Naive thymus-derived CD8-positive, alpha-beta T cell (primary cell): ENCODE results near the gene USB1. TPM values are rescaled to one million over a fixed set of nuclear protein-coding genes. Genes with fewer than 3 reads are reported as not detected.

Experiments
- ATAC-seq, 2 donors: fragments of 150-1000 bp; cut with Tn5 transposase in 1 of 2; sonication (Bioruptor Pico), chemical (Tn5 transposase) in 1 of 2; 1 replicate in 1 of 2; 2 replicates in 1 of 2; pipeline ENCODE4 v1.10.0; 2021; ENCODE audit warnings: mild to moderate bottlenecking in 2 of 2, moderate library complexity in 2 of 2
- POLR2A ChIA-PET: fragments of 350-600 bp; sonication (Branson Sonifier 250); formaldehyde crosslinking; loops from one replicate; lab custom pipeline; 2021; ENCODE audit warnings: antibody characterized with exemption; lab: Charles Lee
- DNase-seq, 10 donors: peaks; one replicate each; pipeline versions ENCODE4 v3.0.0 to v3.0.0-alpha.2; 2020 to 2022
- H3K27ac Mint-ChIP-seq, 10 donors: one replicate each; pipeline ENCODE4 v1.8.0; 2020 to 2022; ENCODE audit warnings: mild to moderate bottlenecking in 10 of 10, mixed read lengths in 10 of 10, moderate library complexity in 4 of 10, inconsistent platforms in 1 of 10
- H3K27me3 Mint-ChIP-seq, 5 donors: one replicate each; pipeline ENCODE4 v1.8.0; 2021 to 2022; ENCODE audit warnings: mixed read lengths in 5 of 5
- H3K36me3 Mint-ChIP-seq, 3 donors: one replicate each; pipeline ENCODE4 v1.8.0; 2020 to 2022; ENCODE audit warnings: mixed read lengths in 3 of 3, mild to moderate bottlenecking in 2 of 3, inconsistent platforms in 1 of 3
- H3K4me1 Mint-ChIP-seq, 4 donors: one replicate each; pipeline ENCODE4 v1.8.0; 2021 to 2022; ENCODE audit warnings: mixed read lengths in 4 of 4
- H3K4me3 Mint-ChIP-seq, 10 donors: one replicate each; pipeline ENCODE4 v1.8.0; 2020 to 2022; ENCODE audit warnings: mild to moderate bottlenecking in 10 of 10, mixed read lengths in 10 of 10, moderate library complexity in 6 of 10, inconsistent platforms in 1 of 10
- H3K9me3 Mint-ChIP-seq, 9 donors: one replicate each; pipeline ENCODE4 v1.8.0; 2020 to 2022; ENCODE audit warnings: mixed read lengths in 9 of 9, mild to moderate bottlenecking in 3 of 9, inconsistent platforms in 1 of 9, moderate library complexity in 1 of 9
- polyA plus RNA-seq, 3 donors: library from polyadenylated mRNA; unstranded; fragments of 300-500 nt; fragmentation: Illumina TruSeq; gene quantifications; one replicate each; pipeline ENCODE4 v1.2.3, GENCODE V29; 2021
- total RNA-seq, 8 experiments: library from RNA in 2 of 8; stranded (reverse) in 2 of 8; gene quantifications; one replicate each; pipeline ENCODE4 v1.2.3 and lab custom pipeline; 2021 to 2026

The USB1 gene
- total and polyA plus RNA-seq, 5 experiments from 2014 or later, result 30.2 to 36.4 (median 31.4) TPM

DNA sequence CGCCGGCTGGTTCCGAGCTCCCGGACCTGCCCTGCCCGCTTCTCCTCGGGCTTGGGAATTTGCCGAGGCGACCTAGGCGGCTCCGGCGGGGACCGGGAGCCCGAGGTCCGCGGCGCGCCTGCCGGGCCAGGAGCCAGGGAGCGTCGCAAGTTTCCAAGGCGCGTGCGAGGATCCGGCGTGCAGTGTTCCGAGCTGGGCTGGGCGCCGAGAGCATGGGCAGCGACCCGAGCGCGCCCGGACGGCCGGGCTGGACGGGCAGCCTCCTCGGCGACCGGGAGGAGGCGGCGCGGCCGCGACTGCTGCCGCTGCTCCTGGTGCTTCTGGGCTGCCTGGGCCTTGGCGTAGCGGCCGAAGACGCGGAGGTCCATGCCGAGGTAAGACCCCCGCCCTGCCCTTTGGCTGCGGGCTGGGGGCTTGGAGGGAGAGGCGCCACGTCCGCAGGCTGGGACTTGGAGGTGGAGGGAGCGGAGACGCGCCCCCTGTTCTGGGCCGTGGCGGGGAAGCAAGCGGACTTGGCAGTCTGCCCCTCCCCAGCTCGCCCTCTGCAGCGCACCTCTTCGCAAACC lies 25.0 kb downstream of the USB1 start:
- POLR2A ChIA-PET, result interaction anchor here (1.2 kb wide), 1 partner anchor 100 kb away, joined by 3 read pairs; no protein-coding TSS in a partner anchor
- Mint-ChIP-seq H3K4me1 (peaks cover 5 to 17% (median 13%) of the 10 kb centered on the region in 4 donors), H3K27me3 (peaks cover 0 to 15% (median 8%) of the 10 kb centered on the region in 5 donors), H3K9me3 (no peaks in the 10 kb centered on the region), H3K4me3 (peak overlapping the region in 9 of 10 donors; percentile 39 to 77 (median 62)), H3K36me3 (no peaks in the 10 kb centered on the region), H3K27ac (no peak overlapping the region)
- DNase-seq (peak in 3 of 10 donors; percentile 20 to 31 (median 25)), ATAC-seq (peak; percentile 29 to 34)

DNA sequence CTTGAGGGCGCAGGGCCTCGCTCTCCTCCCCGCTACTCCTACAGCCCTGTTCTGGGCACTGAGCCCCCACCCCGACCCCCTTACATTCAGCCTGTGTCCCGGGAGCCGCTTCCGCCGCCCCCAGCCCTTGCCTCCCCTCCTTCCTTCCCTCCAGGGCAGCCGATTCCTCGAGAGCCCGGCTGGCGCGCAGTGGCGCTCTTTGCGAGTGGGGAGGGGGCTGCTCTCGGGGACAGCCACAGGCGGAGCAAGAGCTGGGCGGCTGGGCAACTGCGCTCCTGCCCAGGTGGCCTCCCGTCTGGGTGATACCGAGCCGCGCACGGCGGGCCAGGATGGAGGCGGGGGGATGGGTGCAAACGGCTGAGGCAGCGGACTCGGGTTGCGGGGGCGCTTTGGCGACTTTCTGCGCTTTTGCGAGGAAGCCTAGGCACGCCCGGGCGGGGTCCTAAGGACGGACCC lies 25.5 kb downstream of the USB1 start:
- Mint-ChIP-seq H3K4me3 (peak overlapping the region in 9 of 10 donors; percentile 39 to 77 (median 62)), H3K9me3 (no peaks in the 10 kb centered on the region), H3K27ac (no peak overlapping the region), H3K27me3 (peaks cover 0 to 15% (median 8%) of the 10 kb centered on the region in 5 donors), H3K4me1 (peaks cover 5 to 17% (median 13%) of the 10 kb centered on the region in 4 donors), H3K36me3 (no peaks in the 10 kb centered on the region)
- ATAC-seq (no peak), DNase-seq (peak in 3 of 10 donors; percentile 6 to 64 (median 16))
- POLR2A ChIA-PET, result interaction anchor here (0.6 to 1.2 kb wide), 2 partner anchors 25 to 100 kb away, joined by 3 read pairs; no protein-coding TSS in a partner anchor

DNA sequence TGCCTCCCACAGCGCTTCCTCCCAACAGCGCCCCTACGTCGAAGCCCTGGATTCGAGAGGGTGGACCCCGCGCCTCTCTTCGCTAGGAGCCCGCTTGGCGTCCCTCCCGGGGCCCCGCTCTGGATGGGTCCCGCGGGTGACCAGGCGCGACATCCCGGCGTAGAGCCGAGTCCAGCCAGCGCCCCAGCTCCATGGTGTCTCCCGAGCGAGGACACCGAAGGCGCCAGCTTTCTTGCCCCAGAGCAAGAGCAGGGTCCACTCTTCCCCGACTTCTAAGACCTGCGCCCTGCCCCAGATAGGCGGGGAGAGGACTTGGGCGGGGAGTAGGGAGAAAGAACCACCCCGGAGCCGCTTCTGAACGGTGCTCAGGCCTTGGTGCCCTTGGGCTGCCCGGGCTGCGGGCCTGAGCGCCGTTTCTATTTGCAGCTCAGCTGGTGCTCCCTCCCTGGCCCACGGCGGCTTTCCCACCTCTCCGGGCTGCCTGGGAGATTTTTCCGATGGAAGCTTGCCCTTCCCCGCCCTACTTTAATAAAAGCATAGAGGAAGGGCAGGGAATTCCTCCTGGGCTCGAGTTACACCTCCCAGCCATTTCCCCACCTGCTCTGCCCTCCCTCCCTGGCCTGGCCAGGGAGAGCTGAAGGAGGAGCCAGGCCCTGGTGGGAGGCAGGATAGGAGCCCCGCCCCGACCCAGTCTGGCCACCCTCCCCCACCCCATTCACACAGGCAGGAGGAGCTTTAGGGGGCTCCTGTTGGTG lies 26.1 kb downstream of the USB1 start:
- DNase-seq (peak in 1 of 10 donors; percentile 50), ATAC-seq (no peak)
- peak overlapping the region in 5 of 10 donors; percentile 54 to 72 (median 64) for H3K4me3 Mint-ChIP-seq
- POLR2A ChIA-PET, result interaction anchor here (0.6 kb wide), 1 partner anchor 25 kb away, joined by 3 read pairs; no protein-coding TSS in a partner anchor
- H3K27ac Mint-ChIP-seq, result no peak overlapping the region
- no peaks in the 10 kb centered on the region for H3K9me3 Mint-ChIP-seq
- H3K4me1 Mint-ChIP-seq, result peaks cover 5 to 17% (median 13%) of the 10 kb centered on the region in 4 donors
- peaks cover 0 to 15% (median 8%) of the 10 kb centered on the region in 5 donors for H3K27me3 Mint-ChIP-seq
- no peaks in the 10 kb centered on the region for H3K36me3 Mint-ChIP-seq

DNA sequence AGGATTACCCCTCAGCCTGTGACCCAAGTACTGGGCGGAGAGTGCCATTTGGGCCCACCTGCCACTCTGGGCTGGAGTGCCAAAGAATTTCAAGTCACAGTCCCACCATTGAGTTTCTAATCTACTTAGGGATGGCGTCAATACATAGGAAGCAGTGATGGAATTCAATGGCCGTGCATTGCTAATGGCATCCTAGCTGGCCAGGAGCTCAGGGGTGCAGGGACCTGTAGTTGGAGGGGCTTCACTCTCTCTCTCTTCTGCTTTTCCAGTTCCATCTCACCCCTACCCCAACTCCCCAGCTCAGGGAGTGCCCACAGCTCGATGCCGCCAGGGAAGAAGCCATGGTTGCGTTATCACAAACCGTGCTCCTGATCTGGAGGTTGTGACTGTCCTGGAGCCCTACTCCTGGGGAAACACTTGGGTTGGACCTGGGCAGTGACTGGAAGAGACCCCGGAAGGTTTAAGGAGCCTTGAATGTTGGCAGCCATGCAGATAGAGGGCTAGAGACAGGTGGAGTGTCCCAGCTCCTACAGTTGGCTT lies 26.8 kb downstream of the USB1 start:
- H3K36me3 Mint-ChIP-seq, result no peaks in the 10 kb centered on the region
- ATAC-seq, result no peak
- H3K27me3 Mint-ChIP-seq, result peaks cover 0 to 15% (median 8%) of the 10 kb centered on the region in 5 donors
- no peaks in the 10 kb centered on the region for H3K9me3 Mint-ChIP-seq
- no peak overlapping the region for H3K27ac Mint-ChIP-seq
- H3K4me1 Mint-ChIP-seq, result peaks cover 5 to 17% (median 13%) of the 10 kb centered on the region in 4 donors
- no peak for DNase-seq
- POLR2A ChIA-PET, result no interaction called here
- peak overlapping the region in 9 of 10 donors; percentile 3 to 63 (median 48) for H3K4me3 Mint-ChIP-seq

DNA sequence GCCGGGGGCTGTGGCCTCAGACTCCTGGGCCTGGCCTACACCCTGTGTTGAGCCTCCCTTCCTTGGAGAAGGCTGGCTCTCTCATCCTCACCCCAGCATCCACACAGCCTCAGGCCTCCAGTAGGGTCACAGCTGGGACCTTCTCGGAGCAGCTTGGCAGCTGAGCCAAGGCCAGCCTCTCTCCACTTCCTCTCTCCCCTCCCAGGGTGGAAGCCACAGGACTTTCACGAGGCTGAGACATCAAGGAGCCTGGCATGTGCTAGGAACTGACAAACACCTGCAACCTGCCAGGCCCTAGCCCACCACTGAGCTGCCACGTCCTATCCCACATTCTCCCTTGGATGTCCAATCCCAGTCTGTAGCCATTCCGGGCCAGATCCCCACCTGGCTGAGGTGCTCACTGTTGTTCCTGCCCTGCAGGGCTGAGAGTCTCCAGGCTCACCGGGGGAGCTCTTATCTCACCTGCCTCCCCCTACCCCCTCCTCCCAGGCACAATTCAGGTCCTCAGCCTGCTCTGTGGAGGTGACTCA lies 27.4 kb downstream of the USB1 start:
- Mint-ChIP-seq H3K36me3 (no peaks in the 10 kb centered on the region), H3K27ac (peak overlapping the region in 1 of 10 donors; percentile 27), H3K4me3 (peak overlapping the region in 3 of 10 donors; percentile 18 to 48 (median 34)), H3K9me3 (no peaks in the 10 kb centered on the region), H3K27me3 (peaks cover 0 to 15% (median 8%) of the 10 kb centered on the region in 5 donors), H3K4me1 (peaks cover 5 to 16% (median 13%) of the 10 kb centered on the region in 4 donors)
- DNase-seq, result peak in 1 of 10 donors; percentile 58
- POLR2A ChIA-PET, result no interaction called here
- ATAC-seq, result no peak

DNA sequence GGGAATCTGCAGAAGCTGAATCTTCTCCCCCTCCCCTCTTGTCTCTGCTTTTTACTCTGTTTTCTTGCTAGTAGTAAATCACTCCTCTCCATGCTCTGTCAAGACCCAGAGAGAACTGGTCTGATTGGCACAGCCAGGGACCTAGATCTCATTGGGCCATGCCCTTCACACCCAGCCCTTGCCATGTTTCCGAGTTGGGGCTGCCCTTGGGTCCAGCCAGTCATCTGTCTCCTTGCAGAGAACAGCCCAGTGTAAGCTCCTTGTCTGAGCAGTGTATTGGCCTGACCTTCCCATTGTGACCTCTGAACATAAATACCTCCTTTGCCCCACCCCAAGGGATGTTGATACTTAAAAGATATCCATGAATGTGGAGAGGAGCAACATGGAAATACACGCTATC lies 28.2 kb downstream of the USB1 start:
- H3K4me1 Mint-ChIP-seq, result peaks cover 5 to 10% (median 9%) of the 10 kb centered on the region in 4 donors
- peak overlapping the region in 2 of 10 donors; percentile 0 to 15 for H3K4me3 Mint-ChIP-seq
- peaks cover 0 to 15% (median 8%) of the 10 kb centered on the region in 5 donors for H3K27me3 Mint-ChIP-seq
- no peaks in the 10 kb centered on the region for H3K9me3 Mint-ChIP-seq
- no peak overlapping the region for H3K27ac Mint-ChIP-seq
- no peaks in the 10 kb centered on the region for H3K36me3 Mint-ChIP-seq
- DNase-seq (no peak), ATAC-seq (no peak)
- POLR2A ChIA-PET, result no interaction called here

DNA sequence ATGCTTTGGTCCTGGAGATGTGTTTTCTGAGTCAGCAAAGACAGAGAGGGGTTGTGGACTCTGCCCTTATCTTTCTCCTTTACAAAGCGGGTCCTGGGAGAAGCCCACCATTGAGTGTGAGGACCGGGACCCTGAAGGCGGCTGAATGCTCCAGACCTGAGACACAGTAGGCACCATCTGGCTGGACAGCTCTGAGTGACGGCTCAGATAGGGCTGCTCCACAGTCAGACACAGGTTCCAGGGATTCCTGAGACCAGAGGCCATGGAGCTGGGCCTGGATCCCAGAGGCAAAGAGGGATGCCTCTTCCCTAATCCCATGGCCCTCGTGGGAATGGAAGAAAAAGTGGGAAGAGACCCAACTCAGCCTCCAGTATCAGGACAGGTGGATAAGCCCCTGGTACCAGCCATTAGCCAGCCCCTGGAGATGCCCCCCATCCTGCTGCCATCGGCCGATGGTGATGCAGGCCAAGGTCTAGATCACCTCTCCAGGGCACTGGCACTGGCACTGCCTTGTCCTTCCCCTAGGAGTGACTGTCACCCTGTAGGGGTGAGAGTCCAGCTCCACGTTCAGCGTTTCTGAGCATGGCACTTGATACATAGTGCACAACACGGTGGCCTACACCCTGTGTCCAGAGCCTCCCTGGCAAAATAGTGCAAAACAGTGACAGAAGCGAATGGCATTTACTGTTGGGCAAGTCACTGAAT lies 29.1 kb downstream of the USB1 start:
- peaks cover 0 to 13% (median 8%) of the 10 kb centered on the region in 5 donors for H3K27me3 Mint-ChIP-seq
- DNase-seq (no peak), ATAC-seq (no peak)
- no peak overlapping the region for H3K4me3 Mint-ChIP-seq
- POLR2A ChIA-PET, result no interaction called here
- H3K4me1 Mint-ChIP-seq, result peaks cover 0 to 2% (median 1%) of the 10 kb centered on the region in 4 donors
- H3K9me3 Mint-ChIP-seq, result no peaks in the 10 kb centered on the region
- H3K27ac Mint-ChIP-seq, result no peak overlapping the region
- H3K36me3 Mint-ChIP-seq, result no peaks in the 10 kb centered on the region

DNA sequence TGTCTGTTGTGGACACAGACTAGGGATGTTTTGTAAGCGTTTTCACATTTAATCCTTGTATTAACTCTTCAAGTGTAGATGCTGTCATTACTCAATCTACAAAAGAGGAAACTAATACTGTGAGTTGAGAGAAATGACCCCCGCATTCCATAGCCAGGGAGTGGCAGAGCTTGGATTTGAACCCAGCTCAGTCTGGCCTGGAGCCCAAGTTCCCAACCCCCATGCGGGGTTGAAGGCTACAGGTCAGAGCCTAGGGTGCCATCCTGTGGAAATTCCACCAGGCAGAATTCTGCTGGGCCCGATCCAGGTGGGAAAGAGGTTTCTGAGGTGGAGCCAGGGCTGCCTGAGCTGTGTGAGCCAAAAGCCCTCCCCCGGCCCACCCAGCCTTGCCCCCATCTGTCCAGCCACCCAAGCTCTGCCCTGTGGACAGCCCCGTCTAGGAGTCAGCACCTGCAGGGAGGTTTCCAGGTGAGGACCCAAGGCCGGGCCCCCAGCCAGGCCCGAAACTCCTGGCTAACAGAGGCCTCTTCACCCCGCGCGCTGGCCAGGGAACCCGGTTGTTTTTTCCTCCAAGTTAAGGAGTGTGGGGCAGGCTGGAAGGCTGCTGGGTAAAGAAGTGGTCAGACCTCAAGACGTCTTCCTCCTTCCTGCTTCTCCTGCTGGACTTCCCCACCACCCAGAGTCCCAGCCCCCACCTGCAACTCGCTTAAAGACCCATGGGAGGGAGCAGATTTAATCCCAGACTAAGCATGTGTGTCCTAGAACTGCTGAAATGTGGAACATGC lies 30.0 kb downstream of the USB1 start:
- no peaks in the 10 kb centered on the region for H3K36me3 Mint-ChIP-seq
- peaks cover 0 to 13% (median 8%) of the 10 kb centered on the region in 5 donors for H3K27me3 Mint-ChIP-seq
- no peak overlapping the region for H3K4me3 Mint-ChIP-seq
- H3K27ac Mint-ChIP-seq, result no peak overlapping the region
- H3K9me3 Mint-ChIP-seq, result no peaks in the 10 kb centered on the region
- peaks cover 0 to 2% (median 1%) of the 10 kb centered on the region in 4 donors for H3K4me1 Mint-ChIP-seq
- POLR2A ChIA-PET, result no interaction called here
- no peak for ATAC-seq
- DNase-seq, result no peak

DNA sequence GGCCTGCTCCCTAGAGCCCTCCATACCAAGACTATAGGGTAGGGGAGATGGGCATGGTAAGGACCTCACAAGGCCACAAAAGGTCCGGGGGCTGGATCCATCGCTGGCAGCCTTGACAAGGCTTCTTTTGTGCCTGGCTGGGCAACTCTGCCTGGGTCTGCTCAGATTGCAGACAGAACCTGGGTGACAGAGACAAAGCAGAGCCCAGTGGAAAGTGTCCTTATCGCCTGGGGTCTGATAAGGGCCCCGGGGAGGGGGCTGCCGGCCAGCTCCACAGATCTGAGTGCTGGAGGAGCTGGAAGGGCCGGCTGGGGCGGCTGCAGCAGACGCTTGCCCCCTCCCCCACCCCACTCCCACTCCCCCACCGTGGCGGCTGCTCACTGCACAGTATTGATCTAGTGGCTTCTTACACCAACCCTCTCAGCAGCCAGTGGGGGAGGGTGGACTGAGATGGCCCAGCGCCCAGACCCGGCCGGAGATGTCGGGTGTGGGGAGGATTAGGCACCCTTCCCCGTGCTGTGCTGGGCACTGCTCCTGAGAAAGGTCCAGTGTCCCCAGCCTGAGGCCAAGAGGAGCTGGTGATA lies 31.6 kb downstream of the USB1 start:
- DNase-seq, result no peak
- H3K27ac Mint-ChIP-seq, result no peak overlapping the region
- ATAC-seq, result no peak
- H3K9me3 Mint-ChIP-seq, result no peaks in the 10 kb centered on the region
- peaks cover 0 to 2% (median 1%) of the 10 kb centered on the region in 4 donors for H3K4me1 Mint-ChIP-seq
- peaks cover 0 to 13% (median 8%) of the 10 kb centered on the region in 5 donors for H3K27me3 Mint-ChIP-seq
- H3K4me3 Mint-ChIP-seq, result no peak overlapping the region
- POLR2A ChIA-PET, result no interaction called here
- H3K36me3 Mint-ChIP-seq, result no peaks in the 10 kb centered on the region

DNA sequence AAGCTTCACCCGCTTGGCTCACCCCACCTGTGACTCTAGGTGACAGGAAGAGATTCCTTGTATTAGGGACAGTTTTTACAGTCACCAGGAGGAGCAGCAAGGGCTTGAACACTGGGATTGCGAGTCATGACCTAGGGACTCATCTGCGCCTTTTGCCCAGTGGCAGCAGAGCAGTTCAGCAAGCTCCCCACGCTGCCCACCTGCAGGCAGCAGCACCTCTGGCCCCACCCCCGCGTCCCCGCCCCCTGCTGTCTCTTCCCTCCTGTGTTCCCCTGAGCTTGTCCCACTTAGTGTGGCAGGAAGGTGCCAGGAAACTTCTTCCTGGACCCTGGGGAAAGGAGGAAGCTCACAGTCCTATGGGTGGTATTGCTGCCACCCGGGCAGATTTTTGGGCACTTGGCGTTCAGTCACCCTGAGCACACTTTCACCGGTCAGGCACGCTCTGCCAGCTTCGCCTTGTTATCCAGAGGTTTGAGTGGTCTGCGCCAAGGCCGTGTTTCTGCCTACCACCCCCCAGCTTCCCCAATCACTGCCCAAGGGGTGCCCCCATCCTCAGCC lies 33.0 kb downstream of the USB1 start:
- DNase-seq, result no peak
- Mint-ChIP-seq H3K27ac (no peak overlapping the region), H3K9me3 (no peaks in the 10 kb centered on the region), H3K4me1 (no peaks in the 10 kb centered on the region), H3K36me3 (no peaks in the 10 kb centered on the region), H3K4me3 (no peak overlapping the region), H3K27me3 (peaks cover 0 to 5% (median 3%) of the 10 kb centered on the region in 5 donors)
- no peak for ATAC-seq
- POLR2A ChIA-PET, result no interaction called here

DNA sequence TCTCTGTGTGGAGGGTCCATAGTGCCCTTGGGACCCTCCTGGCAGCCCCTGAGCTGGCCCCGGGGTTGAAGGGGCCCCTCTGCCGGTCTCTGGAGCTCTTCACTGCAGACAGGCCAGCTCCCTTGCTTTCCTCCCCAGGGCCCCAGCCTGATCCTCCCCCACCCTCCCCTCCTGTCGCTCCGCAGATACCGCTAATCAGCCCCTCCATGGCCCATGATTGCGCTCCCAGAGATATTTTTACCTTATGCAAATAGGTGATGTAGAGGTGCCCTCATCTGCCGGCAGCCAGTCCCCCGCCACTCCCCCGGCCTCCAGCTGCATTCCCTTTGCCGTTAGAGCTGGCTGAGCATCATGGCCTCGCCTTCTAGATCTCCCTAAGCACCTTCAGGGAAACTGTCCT lies 33.6 kb downstream of the USB1 start:
- POLR2A ChIA-PET, result interaction anchor here (0.6 kb wide), 1 partner anchor 391 kb away, joined by 3 read pairs; no protein-coding TSS in a partner anchor
- Mint-ChIP-seq H3K36me3 (no peaks in the 10 kb centered on the region), H3K4me3 (no peak overlapping the region), H3K27me3 (no peaks in the 10 kb centered on the region), H3K9me3 (no peaks in the 10 kb centered on the region), H3K27ac (no peak overlapping the region), H3K4me1 (no peaks in the 10 kb centered on the region)
- ATAC-seq (no peak), DNase-seq (no peak)
